ENCODE results near the gene ZFP1. TPM values are rescaled to one million over a fixed set of nuclear protein-coding genes. Genes with fewer than 3 reads are reported as not detected.
A peak's percentile ranks its signal among the peaks of the same experiment; 100 is the strongest.

ZFP1 gene
- total RNA-seq = 15.5 and 17.8 TPM in 2 replicates

DNA sequence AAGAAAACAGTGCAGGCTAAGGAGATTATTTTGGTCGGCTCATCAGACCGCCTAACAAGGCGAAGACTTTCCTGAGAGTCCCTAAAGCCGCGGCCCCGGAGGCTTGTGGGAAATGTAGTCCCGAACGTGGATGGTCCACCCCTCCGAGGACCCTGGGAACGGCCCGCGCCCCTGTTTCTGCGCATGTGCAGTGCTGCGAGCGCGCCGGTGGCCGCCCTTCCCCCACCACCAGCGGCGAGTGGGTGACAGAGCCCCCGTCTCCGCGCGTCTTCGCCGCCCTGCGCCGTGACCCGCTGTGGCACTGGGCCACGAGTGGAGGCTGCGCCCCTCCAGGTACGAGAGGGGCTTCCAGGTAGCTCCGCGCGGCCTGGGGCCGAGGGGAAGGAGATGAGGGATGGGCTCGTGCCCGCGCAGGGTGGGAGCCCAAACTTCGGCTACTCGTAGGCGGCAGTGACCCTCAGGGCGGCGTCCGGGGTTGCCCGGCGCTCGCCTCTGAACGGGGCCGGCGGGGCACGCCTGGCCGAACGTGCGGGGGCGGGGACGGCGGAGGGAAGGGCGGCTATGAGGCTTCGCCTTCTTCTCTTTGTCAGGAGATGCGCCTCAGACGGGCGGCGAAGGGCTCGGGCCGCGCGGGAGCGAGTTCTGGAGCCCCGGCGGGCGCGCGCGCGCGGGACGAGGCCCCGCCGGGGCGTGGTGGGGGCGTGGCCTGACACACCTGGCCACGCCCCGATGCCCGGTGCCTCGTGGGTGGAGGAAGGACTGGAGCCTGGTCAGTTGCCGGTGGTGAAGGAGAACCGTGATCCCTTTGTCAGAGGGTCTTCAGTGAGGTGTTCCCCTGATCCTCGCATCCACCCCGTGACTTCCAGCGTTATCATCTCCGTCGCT is at the start of gene ZFP1:
ZFP1 (plus strand) TSS at position 214 of the 885 bp plus-strand sequence. CDS start 4,428 bp downstream, outside the sequence.
- peak; percentile 94 for DNase-seq

- no peak for DNase-seq
Measured at GRCh38 chr16:75099075-75099667, 49.2 kb upstream of the ZFP1 start.

DNA sequence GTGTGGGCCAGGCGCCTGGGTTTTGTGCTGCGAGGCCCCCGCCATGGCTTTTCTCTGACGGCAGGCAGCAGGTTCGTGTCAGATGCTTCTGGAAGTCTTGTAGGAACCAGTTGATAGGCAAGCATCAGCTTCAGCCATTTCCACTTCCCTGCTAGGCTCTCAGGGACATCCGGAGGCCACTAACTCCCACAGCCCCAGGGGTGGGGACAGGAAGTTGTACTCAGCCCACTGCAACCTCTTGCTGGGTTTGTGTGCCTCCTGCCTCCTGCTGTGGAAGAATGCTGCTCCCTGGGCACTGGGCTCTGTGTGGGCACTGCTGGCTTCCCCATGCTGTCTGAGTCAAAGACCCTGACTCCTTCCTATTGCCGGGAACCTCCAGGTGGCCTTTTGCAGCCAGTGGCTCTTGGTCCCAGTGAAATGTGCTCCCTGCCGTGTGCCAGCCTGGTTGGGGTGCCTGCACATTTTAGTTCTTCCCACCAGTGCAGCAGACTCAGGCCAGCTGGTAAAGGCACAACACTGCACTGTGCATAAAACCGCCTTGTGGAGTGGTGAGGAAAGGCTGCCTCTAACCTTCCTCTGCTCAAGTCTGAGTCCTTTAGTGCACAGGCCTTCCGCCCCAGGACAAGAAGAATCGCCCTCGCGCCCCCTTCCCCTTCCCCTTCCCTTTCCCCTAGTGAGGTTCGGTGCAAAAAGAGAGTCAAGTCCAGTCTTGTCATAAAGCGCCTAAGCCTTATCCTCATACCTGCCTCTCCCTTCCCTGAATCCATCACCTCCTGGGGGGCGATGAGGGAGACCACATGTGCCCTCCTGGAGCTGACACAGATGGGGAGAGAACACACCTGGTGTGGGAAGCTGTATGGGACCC is 48.4 kb upstream of the ZFP1 start:
- peak; percentile 56 for DNase-seq

DNA sequence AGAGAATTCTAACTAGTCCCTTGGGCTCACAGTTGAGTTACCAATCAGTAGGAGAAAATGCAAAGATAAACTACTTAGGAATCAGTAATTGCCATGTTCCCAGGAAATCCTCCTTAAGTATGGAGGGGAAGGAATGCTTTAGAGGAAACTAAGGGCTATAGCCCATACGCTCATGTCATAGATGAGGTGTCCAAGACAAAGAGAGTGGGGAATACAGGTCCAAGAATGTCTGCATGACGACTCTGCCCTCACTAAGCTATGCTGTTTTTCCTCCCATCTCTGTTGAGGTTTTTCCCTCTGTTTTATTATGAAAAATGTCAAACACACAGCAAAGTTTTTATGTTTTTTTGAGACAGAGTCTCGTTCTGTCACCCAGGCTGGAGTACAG is 47.7 kb upstream of the ZFP1 start:
- no peak for DNase-seq

GRCh38 chr16:75101635-75102034 is 46.7 kb upstream of the ZFP1 start:
- no peak for DNase-seq

- no peak for DNase-seq
Measured at GRCh38 chr16:75102595-75102994, 45.7 kb upstream of the ZFP1 start.

- no peak for DNase-seq
Measured at GRCh38 chr16:75103994-75104393, 44.3 kb upstream of the ZFP1 start.

DNA sequence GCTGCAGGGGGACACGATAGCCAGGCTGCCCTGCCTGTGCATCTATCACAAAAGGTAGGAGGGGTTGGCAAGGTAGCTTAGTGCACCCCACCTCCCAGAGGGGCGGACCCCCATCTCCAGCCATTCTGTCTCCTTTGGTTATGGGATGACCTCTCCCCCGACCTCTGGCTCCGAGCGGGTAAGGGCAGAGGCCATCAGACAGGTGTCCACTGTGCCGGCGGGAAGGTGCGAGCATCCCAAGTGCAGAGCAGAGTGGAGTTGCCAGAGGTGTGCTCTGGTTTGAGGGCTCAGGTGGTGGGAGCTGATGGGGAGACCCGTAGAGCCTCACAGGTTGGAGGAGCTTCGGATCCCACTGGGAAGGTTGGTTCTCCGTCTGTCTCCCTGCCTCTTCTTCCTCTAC is 43.5 kb upstream of the ZFP1 start:
- no peak for DNase-seq

DNA sequence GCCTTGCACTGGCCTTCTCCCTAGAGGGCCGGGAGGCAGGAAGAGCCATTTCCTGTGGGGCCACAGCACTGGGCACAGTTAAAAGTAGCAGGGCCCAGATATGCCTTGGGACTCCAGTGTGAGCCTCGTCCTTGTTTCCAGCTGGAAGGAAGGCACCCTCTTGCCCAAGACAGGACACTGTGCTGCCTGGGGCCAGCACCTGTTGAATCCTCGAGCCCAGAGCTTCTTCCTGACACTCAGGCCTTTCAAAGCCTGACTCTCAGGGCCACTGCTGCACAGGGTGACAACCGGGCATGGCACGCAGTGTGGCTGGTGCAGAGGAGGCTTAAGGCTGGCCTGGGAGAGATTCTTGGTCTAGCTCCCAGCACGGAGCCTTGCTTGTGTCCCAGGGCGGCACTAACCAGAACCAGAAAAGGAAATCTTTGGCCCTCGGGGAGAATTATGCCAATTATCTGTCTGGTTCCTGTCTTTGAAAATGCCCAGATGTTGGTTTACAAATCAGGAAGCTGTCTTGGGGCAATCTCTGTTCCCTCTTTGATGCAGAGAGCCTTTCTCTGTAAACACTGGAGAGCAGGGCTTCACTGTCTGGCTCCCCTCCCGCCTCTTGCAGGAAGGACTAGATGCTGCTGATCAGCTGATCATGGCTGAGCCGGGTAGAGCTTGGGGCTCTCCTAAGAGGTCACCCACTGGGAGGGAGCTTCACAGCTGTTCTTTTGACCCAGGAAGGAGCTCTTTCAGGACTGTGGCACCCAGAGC is 42.8 kb upstream of the ZFP1 start:
- no peak for DNase-seq

GRCh38 chr16:75106351-75107274 is 41.7 kb upstream of the ZFP1 start:
- no peak for DNase-seq

DNA sequence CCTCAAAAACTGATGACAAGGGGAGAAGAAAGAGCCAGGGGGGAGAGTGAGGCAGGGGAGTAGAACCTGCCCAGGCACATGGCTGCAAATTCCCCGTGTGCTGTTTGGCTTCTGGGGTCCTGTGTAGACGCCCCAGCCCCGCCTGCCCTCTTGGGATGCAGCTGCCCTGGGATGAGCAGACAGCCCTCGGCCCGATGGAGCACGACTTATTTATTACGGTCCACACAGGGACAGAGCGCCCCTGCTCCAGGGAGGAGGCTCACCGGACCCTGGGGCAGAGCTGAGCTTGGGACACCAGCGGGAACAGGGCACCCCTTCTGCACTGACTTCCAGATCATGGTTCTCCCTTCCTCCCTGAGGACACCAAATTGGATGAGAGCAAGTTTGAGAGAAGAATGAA is 40.8 kb upstream of the ZFP1 start:
- DNase-seq = no peak

DNA sequence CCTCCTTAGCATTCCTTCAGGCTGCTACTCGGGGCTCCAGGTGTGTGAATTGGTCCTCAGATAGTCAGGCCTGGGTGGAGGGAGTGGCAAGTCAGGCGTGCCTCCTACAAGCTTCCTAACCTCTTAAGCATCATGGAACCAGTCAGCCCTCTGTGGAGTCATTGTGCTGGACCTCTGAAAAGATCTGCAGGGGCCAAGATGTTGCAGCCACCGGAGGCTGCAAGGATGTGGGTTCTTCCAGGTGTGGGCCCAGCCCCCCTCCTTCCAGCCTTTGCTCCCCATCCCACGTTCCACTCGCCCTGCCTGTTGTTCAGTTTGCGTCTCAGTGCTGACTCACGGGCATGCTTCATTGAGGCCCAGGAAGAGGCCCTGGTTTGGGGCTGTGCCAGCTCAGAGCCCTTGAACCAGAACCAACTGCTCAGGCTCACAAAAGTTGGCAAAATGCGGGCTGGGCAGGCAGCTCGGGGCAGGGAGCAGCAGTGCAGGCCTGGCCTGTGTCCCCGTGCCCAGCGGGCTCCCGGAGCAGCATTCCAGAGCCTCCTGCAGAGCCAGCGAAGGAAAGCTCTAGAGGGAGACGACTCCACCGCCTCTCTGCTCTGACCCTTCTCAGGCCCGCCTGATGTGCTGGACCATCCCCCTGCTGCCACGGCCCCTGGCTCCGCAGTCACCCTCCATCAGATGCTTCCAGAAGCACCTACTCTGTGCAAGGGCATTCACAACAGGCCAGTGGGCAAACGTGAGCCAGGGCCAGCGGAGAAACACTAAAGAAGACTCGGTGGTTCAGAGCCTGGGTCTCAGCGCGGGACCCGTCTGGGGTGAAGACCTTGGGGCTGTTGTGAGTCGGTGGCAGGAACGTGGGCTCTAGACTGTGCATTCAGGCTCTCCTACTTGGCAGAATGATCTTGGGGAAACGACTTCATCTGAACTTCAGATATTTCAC is 39.3 kb upstream of the ZFP1 start:
- DNase-seq = no peak

GRCh38 chr16:75109732-75110243 is 38.5 kb upstream of the ZFP1 start:
- no peak for DNase-seq

DNA sequence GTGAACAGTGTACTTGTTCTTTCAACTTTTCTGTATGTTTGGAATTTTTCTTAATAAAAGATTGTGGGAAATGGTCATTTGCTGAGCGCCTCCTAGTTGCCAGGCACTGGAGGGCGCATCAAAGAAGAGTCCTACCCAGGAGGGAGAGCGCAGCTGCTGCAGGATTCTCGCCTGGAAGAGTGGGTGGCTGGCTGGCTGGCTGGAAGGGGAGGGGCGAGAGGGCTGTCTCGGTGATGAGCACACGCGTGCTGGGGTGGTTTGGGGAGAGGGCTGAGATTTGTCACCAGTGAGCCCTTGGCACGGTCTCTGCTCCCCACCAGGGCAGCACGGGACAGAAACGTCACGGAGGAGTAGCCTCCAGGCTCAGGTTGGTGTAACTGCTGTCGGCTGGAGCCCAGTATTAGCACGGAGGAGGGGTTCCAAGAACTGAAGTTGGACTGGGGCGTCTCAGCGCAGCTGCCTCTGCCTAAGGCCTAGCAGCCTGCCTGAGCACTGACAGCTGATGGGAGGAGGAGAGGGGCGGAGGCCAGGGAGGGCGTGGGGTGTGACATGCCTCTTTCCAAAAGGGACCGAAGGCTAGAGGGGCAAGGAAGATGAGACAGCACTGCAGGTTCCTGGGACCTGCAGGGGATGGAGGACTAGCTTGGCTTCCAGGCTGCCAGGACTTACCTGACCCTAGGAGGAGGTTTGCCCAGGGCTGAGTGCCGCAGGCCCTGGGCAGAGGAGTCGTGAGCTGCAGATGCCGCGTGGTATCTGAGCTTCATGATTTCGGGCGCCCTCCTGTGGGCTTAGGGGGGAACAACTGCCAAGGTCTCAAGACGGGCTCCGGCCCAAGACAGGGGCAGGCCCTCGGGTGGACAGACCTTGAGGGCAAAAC is 37.4 kb upstream of the ZFP1 start:
- DNase-seq = peak; percentile 95

GRCh38 chr16:75111514-75111940 is 36.8 kb upstream of the ZFP1 start:
- no peak for DNase-seq

- DNase-seq = peak; percentile 68
Measured at GRCh38 chr16:75111961-75112733, 36.2 kb upstream of the ZFP1 start.

GRCh38 chr16:75112734-75113491 is 35.4 kb upstream of the ZFP1 start:
- no peak for DNase-seq
